CD14-positive monocyte (primary cell): ENCODE measurements around the gene HS3ST4. TPM values are rescaled to one million over a fixed set of nuclear protein-coding genes. Genes with fewer than 3 reads are reported as not detected.

Experiments used
- DNase-seq, 3 donors: peaks; one replicate each; pipeline ENCODE4 v3.0.0-alpha.2; 2011 to 2022
- H2AFZ ChIP-seq: 2 replicates; pipeline ENCODE4 v1.6.0; 2012; ENCODE audit warnings: mild to moderate bottlenecking, low read depth, low read length, inconsistent platforms; ENCODE audit not compliant: insufficient read depth, poor library complexity, severe bottlenecking
- H3K27ac ChIP-seq, 2 donors: 1 replicate in 1 of 2; 2 replicates in 1 of 2; pipeline ENCODE4 v1.5.1; 2012 to 2013; ENCODE audit warnings: low read length in 2 of 2, control low read depth in 1 of 2, inconsistent platforms in 1 of 2, low read depth in 1 of 2, mild to moderate bottlenecking in 1 of 2
- H3K27me3 ChIP-seq, 2 donors: one replicate each; pipeline versions ENCODE4 v1.6.0 to v1.6.1; 2011 to 2013; ENCODE audit warnings: low read length in 2 of 2; ENCODE audit not compliant: control insufficient read depth in 2 of 2, insufficient read depth in 2 of 2
- H3K36me3 ChIP-seq, 2 donors: replicated peaks in 1 of 2; 1 replicate in 1 of 2; 2 replicates in 1 of 2; pipeline versions ENCODE4 v1.5.1 to v1.6.1; 2012 to 2013; ENCODE audit warnings: low read length in 2 of 2, control low read depth in 1 of 2, inconsistent platforms in 1 of 2, mild to moderate bottlenecking in 1 of 2; ENCODE audit not compliant: insufficient read depth in 2 of 2, control insufficient read depth in 1 of 2
- H3K4me1 ChIP-seq, 2 donors: 1 replicate in 1 of 2; 2 replicates in 1 of 2; pipeline versions ENCODE4 v1.5.1 to v1.6.1; 2012 to 2013; ENCODE audit warnings: low read length in 2 of 2, control low read depth in 1 of 2, inconsistent platforms in 1 of 2, mild to moderate bottlenecking in 1 of 2, moderate library complexity in 1 of 2; ENCODE audit not compliant: insufficient read depth in 2 of 2, control insufficient read depth in 1 of 2
- H3K4me2 ChIP-seq: replicated peaks from 2 replicates; pipeline ENCODE3; 2012; ENCODE audit warnings: low read length, moderate library complexity, mild to moderate bottlenecking; ENCODE audit not compliant: poor library complexity, severe bottlenecking; ENCODE audit errors: extremely low read depth
- H3K4me3 ChIP-seq, 3 experiments: fragments of 200-600 bp in 1 of 3; sonication (generic) in 1 of 3; replicated peaks in 1 of 3; 1 replicate in 2 of 3; 2 replicates in 1 of 3; pipeline ENCODE4 v1.5.1; 2011 to 2013; ENCODE audit warnings: low read length in 3 of 3, mild to moderate bottlenecking in 3 of 3, control low read depth in 2 of 3, low read depth in 2 of 3, inconsistent platforms in 1 of 3, moderate library complexity in 1 of 3
- H3K79me2 ChIP-seq: 2 replicates; pipeline ENCODE4 v1.6.0; 2012; ENCODE audit warnings: mild to moderate bottlenecking, control low read depth, inconsistent platforms, low read length, moderate library complexity; ENCODE audit not compliant: insufficient read depth
- H3K9ac ChIP-seq: 2 replicates; pipeline ENCODE4 v1.6.0; 2017; ENCODE audit warnings: low read length, mild to moderate bottlenecking; ENCODE audit not compliant: insufficient read depth, poor library complexity, severe bottlenecking
- H3K9me3 ChIP-seq, 2 donors: replicated peaks in 1 of 2; 1 replicate in 1 of 2; 2 replicates in 1 of 2; pipeline versions ENCODE4 v1.5.1 to v1.6.1; 2012 to 2013; ENCODE audit warnings: low read length in 2 of 2, control low read depth in 1 of 2; ENCODE audit not compliant: control insufficient read depth in 1 of 2, insufficient read depth in 1 of 2
- H4K20me1 ChIP-seq: 2 replicates; pipeline ENCODE4 v1.6.0; 2012; ENCODE audit warnings: mild to moderate bottlenecking, low read length, control low read depth, moderate library complexity; ENCODE audit not compliant: insufficient read depth
- H3K27ac Mint-ChIP-seq, 7 donors: one replicate each; pipeline ENCODE4 v1.8.0; 2020; ENCODE audit warnings: mild to moderate bottlenecking in 7 of 7, mixed read lengths in 7 of 7, moderate library complexity in 6 of 7, inconsistent platforms in 2 of 7
- H3K27me3 Mint-ChIP-seq, 3 donors: one replicate each; pipeline ENCODE4 v1.8.0; 2021 to 2022; ENCODE audit warnings: low read depth in 3 of 3, mild to moderate bottlenecking in 3 of 3, mixed read lengths in 3 of 3, moderate library complexity in 3 of 3, inconsistent platforms in 1 of 3
- H3K36me3 Mint-ChIP-seq, 2 donors: one replicate each; pipeline ENCODE4 v1.8.0; 2020; ENCODE audit warnings: mixed read lengths in 2 of 2, inconsistent platforms in 1 of 2, mild to moderate bottlenecking in 1 of 2
- H3K4me1 Mint-ChIP-seq: one replicate; pipeline ENCODE4 v1.8.0; 2020; ENCODE audit warnings: mild to moderate bottlenecking, mixed read lengths
- H3K4me3 Mint-ChIP-seq, 2 donors: one replicate each; pipeline ENCODE4 v1.8.0; 2020; ENCODE audit warnings: mild to moderate bottlenecking in 2 of 2, mixed read lengths in 2 of 2, moderate library complexity in 1 of 2
- H3K9me3 Mint-ChIP-seq, 7 donors: one replicate each; pipeline ENCODE4 v1.8.0; 2020 to 2022; ENCODE audit warnings: mixed read lengths in 7 of 7, mild to moderate bottlenecking in 6 of 7, moderate library complexity in 6 of 7, inconsistent platforms in 2 of 7
- CTCF ChIP-seq: fragments of 200-600 bp; IDR thresholded peaks from one replicate; pipeline ENCODE4 v1.8.0; 2022; ENCODE audit warnings: antibody characterized with exemption, mild to moderate bottlenecking
- WGBS: methylation state at CpG from one replicate; pipeline ENCODE4 v1.1.5; 2013; ENCODE audit warnings: missing lambda C conversion rate; ENCODE audit not compliant: insufficient coverage; 5-methylcytosine and 5-hydroxymethylcytosine counted together
- intact Hi-C, 2 donors: fragments of 100-400 bp; cut with micrococcal nuclease; formaldehyde crosslinking; loops; one replicate each; pipeline versions ENCODE4 v1.15.0 to v1.15.1; 2023
- polyA plus RNA-seq, 3 donors: library from polyadenylated mRNA; depleted of rRNA in 1 of 3; unstranded in 2 of 3; stranded (reverse) in 1 of 3; fragments of 300-500 nt in 2 of 3; fragments of >200 nt in 1 of 3; fragmentation: Illumina TruSeq in 2 of 3; gene quantifications; 1 replicate in 2 of 3; 2 replicates in 1 of 3; pipeline ENCODE4 v1.2.3, GENCODE V29; 2012 to 2021

HS3ST4 gene
- polyA plus RNA-seq, 3 donors, result not detected

- H2AFZ ChIP-seq, result no peak overlapping the region
- WGBS, result 89% methylated on average over 4 of the region's 4 CpGs
- no peak overlapping the region for H3K4me2 ChIP-seq
- DNase-seq, result no peak
- H3K79me2 ChIP-seq, result no peaks in the 10 kb centered on the region
- no peak overlapping the region for H3K27ac Mint-ChIP-seq
- no peaks in the 10 kb centered on the region for H3K27me3 ChIP-seq
- H3K4me1 ChIP-seq, result no peaks in the 10 kb centered on the region
- H3K4me1 Mint-ChIP-seq, result no peaks in the 10 kb centered on the region
- H3K9me3 Mint-ChIP-seq, result peaks cover 0 to 2% (median under 1%) of the 10 kb centered on the region in 7 donors
- H3K36me3 Mint-ChIP-seq, result no peaks in the 10 kb centered on the region
- H3K9me3 ChIP-seq, result no peaks in the 10 kb centered on the region
- H3K27ac ChIP-seq, result no peak overlapping the region
- no peaks in the 10 kb centered on the region for H4K20me1 ChIP-seq
- intact Hi-C loops, result no loop called here
- H3K36me3 ChIP-seq, result no peaks in the 10 kb centered on the region
- no peak overlapping the region for H3K9ac ChIP-seq
- H3K4me3 ChIP-seq, result no peak overlapping the region
- no peak for TF ChIP-seq CTCF
- H3K27me3 Mint-ChIP-seq, result peaks cover 0 to 2% (median 0%) of the 10 kb centered on the region in 3 donors
- H3K4me3 Mint-ChIP-seq, result no peak overlapping the region
These were observed 194.8 kb downstream of the HS3ST4 start for GRCh38 chr16:25886598-25886997.

GRCh38 chr16:25888868-25889267 is 197.1 kb downstream of the HS3ST4 start:
- no peaks in the 10 kb centered on the region for H3K4me1 Mint-ChIP-seq
- H3K4me3 Mint-ChIP-seq, result no peak overlapping the region
- H3K36me3 Mint-ChIP-seq, result no peaks in the 10 kb centered on the region
- no peaks in the 10 kb centered on the region for H3K4me1 ChIP-seq
- H3K9ac ChIP-seq, result no peak overlapping the region
- no peak for TF ChIP-seq CTCF
- no peak overlapping the region for H3K27ac ChIP-seq
- intact Hi-C loops, result no loop called here
- peaks cover 0 to 3% (median 1%) of the 10 kb centered on the region in 7 donors for H3K9me3 Mint-ChIP-seq
- H2AFZ ChIP-seq, result no peak overlapping the region
- H3K36me3 ChIP-seq, result no peaks in the 10 kb centered on the region
- H4K20me1 ChIP-seq, result no peaks in the 10 kb centered on the region
- H3K27me3 ChIP-seq, result no peaks in the 10 kb centered on the region
- peaks cover 0 to 2% (median 2%) of the 10 kb centered on the region in 3 donors for H3K27me3 Mint-ChIP-seq
- WGBS, result 94% methylated on average over 6 of the region's 7 CpGs
- H3K27ac Mint-ChIP-seq, result no peak overlapping the region
- DNase-seq, result no peak
- H3K9me3 ChIP-seq, result no peaks in the 10 kb centered on the region
- no peak overlapping the region for H3K4me3 ChIP-seq
- H3K4me2 ChIP-seq, result no peak overlapping the region
- H3K79me2 ChIP-seq, result no peaks in the 10 kb centered on the region
